Ureter (tissue), 1 donor: ENCODE results near the gene HNRNPC. TPM values are rescaled to one million over a fixed set of nuclear protein-coding genes. Genes with fewer than 3 reads are reported as not detected.

ENCODE experiments used
- DNase-seq: peaks from one replicate; pipeline ENCODE4 v3.0.0-alpha.2; 2020; ENCODE audit warnings: low spot score
- total RNA-seq: library from RNA; stranded (reverse); gene quantifications from one replicate; pipeline ENCODE4 v1.2.4, GENCODE V29; 2023
- donor health status: DM: yes; HTN: yes; CAD: no.

Gene HNRNPC
- total RNA-seq, 1 donor from 2014 or later, result 591 TPM

GRCh38 chr14:21211509-21211908 is 57.7 kb downstream of the HNRNPC start:
- DNase-seq, result no peak

GRCh38 chr14:21210023-21210422 is 59.2 kb downstream of the HNRNPC start:
- no peak for DNase-seq

GRCh38 chr14:21209185-21209584 is 60.1 kb downstream of the HNRNPC start:
- DNase-seq, result no peak

GRCh38 chr14:21208554-21208953 is 60.7 kb downstream of the HNRNPC start:
- DNase-seq, result no peak

GRCh38 chr14:21206753-21207684 is 62.2 kb downstream of the HNRNPC start:
- DNase-seq, result no peak

GRCh38 chr14:21205678-21206581 is 63.3 kb downstream of the HNRNPC start:
- no peak for DNase-seq

- DNase-seq, result no peak
Observed at GRCh38 chr14:21205026-21205677, 64.1 kb downstream of the HNRNPC start.

GRCh38 chr14:21204167-21205025 is 64.8 kb downstream of the HNRNPC start:
- DNase-seq, result no peak

GRCh38 chr14:21203470-21204166 is 65.6 kb downstream of the HNRNPC start:
- DNase-seq, result no peak

GRCh38 chr14:21202463-21203358 is 66.5 kb downstream of the HNRNPC start:
- no peak for DNase-seq

- DNase-seq, result no peak
Observed at GRCh38 chr14:21201732-21202462, 67.3 kb downstream of the HNRNPC start.

GRCh38 chr14:21200752-21201461 is 68.3 kb downstream of the HNRNPC start:
- no peak for DNase-seq

- DNase-seq, result no peak
Observed at GRCh38 chr14:21199611-21200560, 69.4 kb downstream of the HNRNPC start.

GRCh38 chr14:21197418-21198205 is 71.6 kb downstream of the HNRNPC start:
- DNase-seq, result no peak

- no peak for DNase-seq
Observed at GRCh38 chr14:21194597-21194996, 74.6 kb downstream of the HNRNPC start.
